DOHH2 (cell line): ENCODE results near the gene FBXL13.

ENCODE experiments used
- H3F3A ChIP-seq: fragments of 200-600 bp; sonication (generic), shearing (Covaris generic); 2 replicates; pipeline ENCODE4 v1.6.0; 2016; ENCODE audit warnings: antibody characterized with exemption, mild to moderate bottlenecking; ENCODE audit not compliant: control insufficient read depth, insufficient read depth
- H3K27ac ChIP-seq: fragments of 200-600 bp; sonication (generic); 2 replicates; pipeline ENCODE4 v1.5.1; 2014; ENCODE audit warnings: low read depth, mild to moderate bottlenecking, low read length, moderate library complexity
- H3K27me3 ChIP-seq: fragments of 200-600 bp; sonication (generic); 2 replicates; pipeline ENCODE4 v1.6.1; 2014; ENCODE audit warnings: mild to moderate bottlenecking, low read length, mixed read lengths; ENCODE audit not compliant: control insufficient read depth
- H3K36me3 ChIP-seq: fragments of 200-600 bp; sonication (generic); 2 replicates; pipeline ENCODE4 v1.6.1; 2014; ENCODE audit warnings: mild to moderate bottlenecking, low read length, moderate library complexity, mixed read lengths; ENCODE audit not compliant: control insufficient read depth
- H3K4me1 ChIP-seq: fragments of 200-600 bp; sonication (generic); 2 replicates; pipeline ENCODE4 v1.6.1; 2014; ENCODE audit warnings: mild to moderate bottlenecking, low read length, mixed read lengths; ENCODE audit not compliant: control insufficient read depth
- H3K4me2 ChIP-seq: fragments of 200-600 bp; sonication (generic); 2 replicates; pipeline ENCODE4 v1.6.0; 2014; ENCODE audit warnings: mild to moderate bottlenecking, low read length, moderate library complexity
- H3K4me3 ChIP-seq: fragments of 200-600 bp; sonication (generic); 2 replicates; pipeline ENCODE4 v1.5.1; 2014; ENCODE audit warnings: mild to moderate bottlenecking, low read length, mixed read lengths
- H3K79me2 ChIP-seq: fragments of 200-600 bp; sonication (generic); 2 replicates; pipeline ENCODE4 v1.6.1; 2014; ENCODE audit warnings: mild to moderate bottlenecking, low read length, mixed read lengths; ENCODE audit not compliant: control insufficient read depth
- H3K9me2 ChIP-seq: fragments of 200-600 bp; sonication (generic); replicated peaks from 2 replicates; pipeline ENCODE4 v1.6.1; 2014; ENCODE audit warnings: mild to moderate bottlenecking, low read length, mixed read lengths; ENCODE audit not compliant: control insufficient read depth
- H3K9me3 ChIP-seq: fragments of 200-600 bp; sonication (generic); 2 replicates; pipeline ENCODE4 v1.6.1; 2014; ENCODE audit warnings: antibody characterized with exemption, low read length, mixed read lengths; ENCODE audit not compliant: control insufficient read depth, insufficient read depth
- H4K20me1 ChIP-seq: fragments of 200-600 bp; sonication (generic); 2 replicates; pipeline ENCODE4 v1.6.0; 2014; ENCODE audit warnings: low read depth, mild to moderate bottlenecking, antibody characterized with exemption, low read length, moderate library complexity; ENCODE audit not compliant: control insufficient read depth, insufficient read depth
- CTCF ChIP-seq: fragments of 200-600 bp; sonication (generic); IDR thresholded peaks from one replicate; pipeline ENCODE4 v1.5.1; 2014; ENCODE audit warnings: antibody characterized with exemption, mild to moderate bottlenecking, low read depth, low read length; ENCODE audit not compliant: poor library complexity, severe bottlenecking
- EZH2phosphoT487 ChIP-seq: fragments of 200-600 bp; sonication (generic); IDR thresholded peaks from 2 replicates; pipeline ENCODE4 v1.6.1; 2017; ENCODE audit warnings: borderline replicate concordance, mild to moderate bottlenecking, antibody characterized with exemption, low read length, moderate library complexity, mixed read lengths

FBXL13 gene

GRCh38 chr7:103119791-103120291 lies 45.2 kb upstream of the FBXL13 start:
- peaks cover 66% of the 10 kb centered on the region for H3K36me3 ChIP-seq
- no peaks in the 10 kb centered on the region for H3K79me2 ChIP-seq
- no peaks in the 10 kb centered on the region for H3K9me2 ChIP-seq
- H3K4me1 ChIP-seq, result no peaks in the 10 kb centered on the region
- H3K9me3 ChIP-seq, result no peaks in the 10 kb centered on the region
- no peak overlapping the region for H3K27ac ChIP-seq
- no peaks in the 10 kb centered on the region for H3K27me3 ChIP-seq
- no peaks in the 10 kb centered on the region for H3F3A ChIP-seq
- no peak overlapping the region for H3K4me3 ChIP-seq
- no peak for TF ChIP-seq EZH2phosphoT487
- TF ChIP-seq CTCF, result no peak
- H4K20me1 ChIP-seq, result no peaks in the 10 kb centered on the region
- no peak overlapping the region for H3K4me2 ChIP-seq

GRCh38 chr7:103117465-103117864 lies 42.9 kb upstream of the FBXL13 start:
- Histone ChIP-seq H3K27me3 (no peaks in the 10 kb centered on the region), H3K36me3 (peaks cover 68% of the 10 kb centered on the region), H3K4me2 (no peak overlapping the region), H3K4me3 (no peak overlapping the region), H3K9me3 (no peaks in the 10 kb centered on the region), H3F3A (no peaks in the 10 kb centered on the region), H3K9me2 (no peaks in the 10 kb centered on the region), H3K79me2 (no peaks in the 10 kb centered on the region), H4K20me1 (no peaks in the 10 kb centered on the region), H3K27ac (no peak overlapping the region), H3K4me1 (no peaks in the 10 kb centered on the region)
- TF ChIP-seq EZH2phosphoT487 (no peak), CTCF (no peak)

DNA sequence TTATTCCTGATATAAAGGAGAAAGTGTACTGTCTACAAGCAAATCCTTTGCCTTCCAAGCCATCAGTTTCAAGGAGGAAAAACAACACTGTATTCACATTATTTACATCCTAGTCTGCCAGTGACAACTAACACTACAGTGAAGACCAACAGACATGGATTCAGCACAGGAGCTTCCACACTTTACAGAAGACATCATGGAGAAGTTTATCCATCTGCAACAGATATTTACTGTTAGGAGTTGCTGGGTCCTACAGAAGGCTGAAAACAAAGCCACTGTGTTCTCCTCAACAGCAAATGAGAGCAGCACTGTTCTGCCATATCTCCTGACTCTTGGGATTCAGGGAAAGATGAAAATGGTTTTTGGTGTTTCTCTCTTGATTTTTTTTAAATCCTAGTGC lies 42.4 kb upstream of the FBXL13 start:
- no peak overlapping the region for H3K27ac ChIP-seq
- H3K36me3 ChIP-seq, result peaks cover 63% of the 10 kb centered on the region
- H3K9me3 ChIP-seq, result no peaks in the 10 kb centered on the region
- TF ChIP-seq CTCF (no peak), EZH2phosphoT487 (no peak)
- H3K4me1 ChIP-seq, result no peaks in the 10 kb centered on the region
- H4K20me1 ChIP-seq, result no peaks in the 10 kb centered on the region
- no peak overlapping the region for H3K4me2 ChIP-seq
- H3K27me3 ChIP-seq, result no peaks in the 10 kb centered on the region
- no peak overlapping the region for H3K4me3 ChIP-seq
- H3K9me2 ChIP-seq, result no peaks in the 10 kb centered on the region
- no peaks in the 10 kb centered on the region for H3F3A ChIP-seq
- no peaks in the 10 kb centered on the region for H3K79me2 ChIP-seq
